HG03039 (cell line): ENCODE results near the gene VPS54.

Experiments used
- ATAC-seq: cut with Tn5 transposase; IDR thresholded peaks from one replicate; pipeline ENCODE4 v1.9.1; 2021; ENCODE audit warnings: mild to moderate bottlenecking, moderate library complexity; ENCODE audit not compliant: unreplicated experiment

VPS54 gene

GRCh38 chr2:63846487-63846886 lies 172.7 kb downstream of the VPS54 start:
- no peak for ATAC-seq

DNA sequence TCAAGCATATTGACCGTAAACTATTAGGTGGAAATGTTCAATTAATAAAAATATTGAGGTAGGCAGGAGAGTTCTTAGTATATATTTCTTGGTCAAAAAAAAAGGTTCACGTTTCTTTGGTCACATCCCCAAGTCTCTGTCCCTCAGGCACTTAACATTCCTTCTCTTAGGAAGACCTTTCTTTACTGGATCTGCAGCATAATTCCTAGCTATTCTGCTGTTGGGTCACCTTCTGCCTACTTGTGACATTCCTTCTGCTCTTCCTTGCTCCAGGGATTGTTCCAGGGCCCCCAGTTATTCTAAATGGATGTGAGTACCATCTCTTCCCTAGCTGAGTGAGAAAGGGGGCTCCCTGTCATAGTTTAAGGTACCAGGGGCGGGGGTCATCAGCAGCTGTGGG lies 173.4 kb downstream of the VPS54 start:
- ATAC-seq = no peak

DNA sequence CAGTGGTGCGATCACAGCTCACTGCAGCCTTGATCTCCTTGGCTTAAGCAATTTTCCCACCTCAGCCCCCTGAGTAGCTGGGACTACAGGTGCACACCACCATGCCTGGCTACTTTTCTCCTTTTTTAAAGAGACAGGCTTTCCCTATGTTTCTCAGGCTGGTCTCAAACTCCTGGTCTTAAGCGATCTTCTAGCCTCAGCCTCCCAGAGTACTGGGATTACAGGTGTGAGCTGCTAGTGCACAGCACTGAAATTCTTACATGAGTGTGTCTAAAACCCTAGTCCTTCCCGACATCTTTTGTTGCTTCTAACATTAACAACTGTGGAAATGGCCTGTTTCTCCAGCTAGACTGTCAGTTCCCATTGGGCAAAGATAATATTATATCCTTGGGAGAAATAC lies 174.6 kb downstream of the VPS54 start:
- ATAC-seq = no peak

GRCh38 chr2:63843791-63844190 lies 175.4 kb downstream of the VPS54 start:
- no peak for ATAC-seq

GRCh38 chr2:63843093-63843492 lies 176.1 kb downstream of the VPS54 start:
- no peak for ATAC-seq

- ATAC-seq = no peak
Measured at GRCh38 chr2:63842149-63843061, 176.8 kb downstream of the VPS54 start.
